Choroid plexus epithelial cell (primary cell): Measurements from ENCODE around the gene MAD1L1.

ENCODE experiments used
- DNase-seq: peaks from one replicate; pipeline ENCODE4 v3.0.0-alpha.2; 2010; ENCODE audit warnings: low read depth
- H3K4me3 ChIP-seq: 2 replicates; pipeline ENCODE4 v1.5.1; 2011; ENCODE audit warnings: low read depth, mild to moderate bottlenecking, control low read depth, low read length, moderate library complexity
- CTCF ChIP-seq: conservative IDR thresholded peaks from 2 replicates; pipeline ENCODE4 v1.5.1; 2011; ENCODE audit warnings: low read depth, mild to moderate bottlenecking, control low read depth, inconsistent platforms, low read length, moderate library complexity

Gene MAD1L1

DNA sequence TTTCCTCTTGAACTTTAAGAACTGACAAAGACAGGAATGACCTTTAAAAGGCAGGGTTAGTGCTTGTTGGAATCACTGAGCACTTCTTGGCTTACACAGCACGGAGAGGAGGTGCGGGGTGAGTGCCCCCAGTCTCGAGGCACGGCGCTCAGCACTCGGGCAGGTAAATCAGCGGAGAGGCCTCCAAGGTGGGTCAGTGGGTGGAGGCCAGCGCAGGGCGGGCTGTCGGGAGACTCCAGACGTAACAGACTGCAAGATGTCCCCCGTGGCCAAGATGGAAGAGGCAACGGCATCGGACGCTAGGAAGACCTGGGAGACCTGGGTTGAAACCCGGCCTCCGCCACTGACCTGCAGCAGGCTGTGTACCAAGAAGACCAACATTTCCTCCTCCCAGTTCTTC is 149.4 kb downstream of the MAD1L1 start:
- no peak for DNase-seq
- no peak for TF ChIP-seq CTCF
- H3K4me3 ChIP-seq = no peak overlapping the region

- TF ChIP-seq CTCF = no peak
- no peak overlapping the region for H3K4me3 ChIP-seq
- DNase-seq = peak; percentile 84
These were observed 150.4 kb downstream of the MAD1L1 start for GRCh38 chr7:2082139-2082998.

DNA sequence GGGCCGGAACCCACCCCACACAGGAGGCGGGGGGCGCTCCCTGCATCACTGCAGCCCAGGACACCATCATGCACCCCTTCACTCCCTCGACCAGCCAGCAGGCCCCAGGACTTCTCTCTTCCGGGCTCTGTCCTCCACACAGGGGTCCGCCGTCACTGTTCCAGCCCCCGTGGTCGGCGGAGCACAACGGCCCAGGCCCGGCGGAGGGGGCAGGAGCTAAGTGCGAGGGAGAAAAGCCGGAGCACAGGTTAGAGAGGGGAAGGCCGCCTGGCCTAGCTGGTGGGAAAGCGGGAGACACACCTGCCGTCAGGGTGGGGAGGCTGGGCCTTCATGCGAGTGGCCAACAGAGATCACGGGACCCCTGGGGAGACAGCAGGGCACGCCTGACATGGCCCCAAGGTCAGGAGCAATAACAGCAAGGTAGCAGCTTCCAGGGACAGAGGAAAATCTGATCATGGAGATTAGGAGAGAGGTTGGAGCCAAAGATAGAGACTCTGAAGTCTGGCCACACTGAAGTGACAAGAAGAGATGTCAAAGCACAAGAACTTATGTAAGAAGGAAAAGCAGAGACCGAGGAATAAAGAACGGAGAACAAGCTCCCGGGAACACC is 151.1 kb downstream of the MAD1L1 start:
- TF ChIP-seq CTCF = no peak
- no peak for DNase-seq
- no peak overlapping the region for H3K4me3 ChIP-seq

- no peak overlapping the region for H3K4me3 ChIP-seq
- DNase-seq = no peak
- TF ChIP-seq CTCF = no peak
These were observed 152.3 kb downstream of the MAD1L1 start for GRCh38 chr7:2080477-2080876.

- H3K4me3 ChIP-seq = no peak overlapping the region
- no peak for DNase-seq
- no peak for TF ChIP-seq CTCF
These were observed 152.7 kb downstream of the MAD1L1 start for GRCh38 chr7:2080060-2080387.

DNA sequence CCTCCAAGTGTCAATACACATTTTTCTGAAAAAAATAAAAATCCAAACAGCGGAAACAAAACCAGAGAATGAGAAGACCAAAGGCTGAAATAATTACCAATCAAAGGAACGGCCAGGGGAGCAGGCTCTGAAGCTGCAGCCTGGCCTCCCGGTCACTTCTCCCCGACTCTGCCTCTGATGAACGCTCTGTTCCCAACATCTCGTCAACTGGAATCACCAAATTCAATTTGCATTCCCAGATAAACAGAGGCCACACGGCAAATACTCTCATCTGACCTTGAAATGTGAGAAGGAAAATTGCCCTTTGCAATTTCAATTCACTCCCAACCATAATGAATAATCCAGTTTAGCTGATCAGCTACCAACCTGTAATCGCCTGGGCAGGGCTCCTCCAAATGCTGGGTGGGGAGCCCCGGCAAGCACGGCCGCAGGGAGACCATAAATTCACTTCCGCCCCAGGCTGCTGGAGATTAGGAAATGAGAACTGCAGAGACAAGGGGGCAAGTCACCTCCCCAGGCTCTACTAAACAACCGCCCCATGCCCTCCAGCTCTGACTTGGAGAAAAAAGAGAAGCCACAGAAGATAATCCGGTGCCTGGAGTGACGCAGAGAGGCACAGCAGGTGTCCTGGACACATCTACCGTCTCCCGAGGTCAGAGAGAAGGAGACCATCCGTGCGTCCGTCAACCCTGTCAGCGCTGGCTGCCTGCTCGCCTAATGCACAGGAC is 153.2 kb downstream of the MAD1L1 start:
- TF ChIP-seq CTCF = no peak
- no peak overlapping the region for H3K4me3 ChIP-seq
- DNase-seq = peak; percentile 55
